Stimulated activated naive B cell treated with anti-CD40 and anti-IgM and Interleukin-4, amounts not matched to agents 10 μg/mL and 1 μg/mL and 100 μg/mL, for 72 hours (primary cell): Measurements from ENCODE around the gene GCN1.
"Not testable (repeated sequence)": the region's sequence is repeated elsewhere in the genome, so short reads cannot be mapped to it uniquely, and the experiment has no call there.

ENCODE experiments used
- ATAC-seq, 2 donors: fragments of 150-1000 bp; cut with Tn5 transposase; replicated peaks; 2 replicates each; pipeline ENCODE4 v1.10.0; 2021; ENCODE audit warnings: moderate library complexity in 1 of 2
- DNase-seq: peaks from one replicate; pipeline ENCODE4 v3.0.0; 2021
- H3K27ac Mint-ChIP-seq: one replicate; pipeline ENCODE4 v1.8.0; 2022; ENCODE audit warnings: mild to moderate bottlenecking, mixed read lengths
- H3K27me3 Mint-ChIP-seq, 2 donors: one replicate each; pipeline ENCODE4 v1.8.0; 2022; ENCODE audit warnings: mixed read lengths in 2 of 2
- H3K36me3 Mint-ChIP-seq, 2 donors: one replicate each; pipeline ENCODE4 v1.8.0; 2022; ENCODE audit warnings: mixed read lengths in 2 of 2, mild to moderate bottlenecking in 1 of 2
- H3K4me1 Mint-ChIP-seq, 2 donors: one replicate each; pipeline ENCODE4 v1.8.0; 2022; ENCODE audit warnings: mixed read lengths in 2 of 2, mild to moderate bottlenecking in 1 of 2
- H3K4me3 Mint-ChIP-seq, 2 donors: one replicate each; pipeline ENCODE4 v1.8.0; 2022; ENCODE audit warnings: mild to moderate bottlenecking in 2 of 2, mixed read lengths in 2 of 2, moderate library complexity in 1 of 2
- H3K9me3 Mint-ChIP-seq, 2 donors: one replicate each; pipeline ENCODE4 v1.8.0; 2022; ENCODE audit warnings: mixed read lengths in 2 of 2, mild to moderate bottlenecking in 1 of 2

Gene GCN1

DNA sequence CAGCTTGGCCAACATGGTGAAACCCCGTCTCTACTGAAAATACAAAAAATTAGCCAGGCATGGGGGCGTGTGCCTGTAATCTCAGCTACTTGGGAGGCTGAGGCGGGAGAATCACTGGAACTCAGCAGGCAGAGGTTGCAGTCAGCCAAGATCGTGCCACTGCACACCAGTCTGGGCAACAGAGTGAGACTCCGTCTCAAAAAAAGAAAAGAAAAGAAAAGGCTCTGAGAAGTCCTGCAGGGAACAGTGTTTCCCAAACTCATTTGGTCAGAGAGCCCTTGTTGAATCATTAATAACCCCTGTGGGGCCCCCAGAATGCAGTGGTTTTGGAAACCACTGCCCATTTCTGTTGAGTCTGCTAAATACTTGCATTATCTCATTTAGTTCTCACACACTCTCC is 18.7 kb upstream of the GCN1 start:
- not testable (repeated sequence) for DNase-seq, H3K9me3 Mint-ChIP-seq, H3K27me3 Mint-ChIP-seq, H3K4me3 Mint-ChIP-seq, ATAC-seq
- H3K4me1 Mint-ChIP-seq = peaks cover 2 to 12% of the 10 kb centered on the region in 2 donors
- peaks cover 20 to 31% of the 10 kb centered on the region in 2 donors for H3K36me3 Mint-ChIP-seq
- peak overlapping the region; percentile 14 for H3K27ac Mint-ChIP-seq

DNA sequence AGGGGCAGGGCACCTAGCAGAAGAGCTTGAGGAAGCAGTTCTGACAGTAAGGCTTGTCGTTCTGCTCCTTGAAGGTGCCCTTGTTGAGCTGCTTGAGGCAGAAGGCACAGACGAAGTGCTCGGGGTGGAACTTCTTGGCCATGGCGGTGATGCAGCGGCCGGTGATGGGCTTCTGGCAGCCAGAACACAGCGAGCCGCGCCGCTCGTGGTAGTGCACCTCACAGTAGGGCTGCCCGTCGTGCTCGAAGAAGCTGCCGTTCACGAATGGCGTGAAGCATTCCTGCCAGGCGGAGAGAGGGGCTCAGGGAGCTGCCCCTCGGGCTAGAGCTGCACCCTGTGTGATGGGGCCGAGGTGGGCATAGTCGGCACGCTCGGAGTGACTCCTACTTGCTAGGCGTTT is 17.8 kb upstream of the GCN1 start:
- H3K4me1 Mint-ChIP-seq = peaks cover 2 to 12% of the 10 kb centered on the region in 2 donors
- no peaks in the 10 kb centered on the region for H3K9me3 Mint-ChIP-seq
- no peak overlapping the region for H3K4me3 Mint-ChIP-seq
- no peak overlapping the region for H3K27ac Mint-ChIP-seq
- peaks cover 20 to 32% of the 10 kb centered on the region in 2 donors for H3K36me3 Mint-ChIP-seq
- no peak for DNase-seq
- peaks cover 0 to 7% of the 10 kb centered on the region in 2 donors for H3K27me3 Mint-ChIP-seq
- no peak for ATAC-seq

DNA sequence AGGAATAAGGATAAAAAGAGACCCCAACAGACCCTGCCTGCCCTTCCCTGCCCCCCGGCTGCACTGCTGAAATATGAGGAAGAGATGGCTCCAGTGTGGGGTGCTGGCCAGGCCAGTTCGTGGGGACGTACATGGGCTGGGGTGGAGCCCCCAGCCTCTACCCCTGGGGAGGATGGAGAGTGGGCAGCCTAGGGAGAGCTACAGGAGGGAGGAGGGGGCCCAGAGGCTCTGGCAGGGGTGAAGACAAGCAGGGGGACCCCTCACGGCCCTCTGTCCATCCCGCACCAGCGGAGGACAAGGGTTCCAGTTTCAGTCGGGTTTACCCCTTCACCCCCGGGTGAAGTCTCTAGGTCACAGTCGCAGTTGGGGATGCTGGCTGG is 17.4 kb upstream of the GCN1 start:
- Mint-ChIP-seq H3K9me3 (no peaks in the 10 kb centered on the region), H3K27me3 (peaks cover 0 to 7% of the 10 kb centered on the region in 2 donors), H3K36me3 (peaks cover 20 to 35% of the 10 kb centered on the region in 2 donors), H3K4me1 (peaks cover 2 to 12% of the 10 kb centered on the region in 2 donors), H3K4me3 (no peak overlapping the region), H3K27ac (no peak overlapping the region)
- DNase-seq = no peak
- ATAC-seq = no peak

DNA sequence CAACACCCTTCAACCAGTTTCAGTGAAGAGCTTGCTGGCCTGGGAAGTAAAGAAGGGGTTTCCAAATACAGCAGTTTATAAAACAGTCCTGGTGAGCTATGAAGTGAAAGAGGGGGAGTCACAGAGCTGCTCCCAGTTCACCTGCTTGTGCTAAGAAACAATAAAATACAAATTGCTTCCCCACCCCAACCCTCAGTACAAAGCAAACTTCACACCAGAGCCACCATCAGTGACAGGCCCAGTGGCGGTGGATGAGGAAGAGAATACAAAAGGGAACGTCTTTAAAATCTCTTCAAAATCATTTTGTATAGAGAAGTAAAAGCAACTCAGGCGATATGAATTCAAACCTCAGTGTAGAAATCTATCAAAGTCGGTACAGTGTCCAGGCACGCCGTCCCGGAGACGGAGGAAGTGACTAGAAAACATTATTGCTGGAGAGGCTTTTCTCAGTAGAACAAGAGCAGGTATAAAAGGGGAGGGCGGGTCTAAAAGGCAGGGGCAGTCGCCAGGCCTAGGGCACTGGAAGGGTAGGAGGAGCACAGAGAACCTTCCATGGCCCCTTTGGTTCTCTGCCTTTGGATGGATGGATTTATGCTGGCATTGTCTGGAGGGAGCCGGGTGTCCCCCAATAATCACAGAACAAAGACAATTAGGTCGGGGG is 16.9 kb upstream of the GCN1 start:
- H3K4me3 Mint-ChIP-seq = no peak overlapping the region
- peaks cover 24 to 39% of the 10 kb centered on the region in 2 donors for H3K36me3 Mint-ChIP-seq
- H3K27me3 Mint-ChIP-seq = peaks cover 0 to 7% of the 10 kb centered on the region in 2 donors
- H3K4me1 Mint-ChIP-seq = peaks cover 2 to 12% of the 10 kb centered on the region in 2 donors
- H3K27ac Mint-ChIP-seq = no peak overlapping the region
- no peaks in the 10 kb centered on the region for H3K9me3 Mint-ChIP-seq
- no peak for DNase-seq
- ATAC-seq = no peak

DNA sequence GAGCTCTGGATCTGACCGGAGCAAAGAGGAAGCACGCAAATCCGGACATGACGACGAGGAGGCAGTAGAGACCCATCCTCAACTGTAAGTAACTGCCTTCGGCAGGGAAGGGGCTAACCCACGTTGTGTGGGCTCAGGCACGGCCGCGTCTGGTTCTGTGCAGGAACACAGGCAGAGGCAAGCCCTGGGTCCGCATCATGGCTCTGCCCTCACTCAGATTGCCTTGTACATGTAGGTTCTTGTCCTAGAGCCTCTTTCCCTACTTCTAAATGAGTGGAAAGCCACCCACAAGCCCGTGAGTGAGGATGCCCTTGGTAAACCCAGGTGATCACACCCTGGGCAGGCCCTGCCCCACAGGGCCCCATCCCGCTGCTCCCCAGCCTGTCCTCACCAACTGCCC is 15.3 kb upstream of the GCN1 start:
- peaks cover 28 to 43% of the 10 kb centered on the region in 2 donors for H3K36me3 Mint-ChIP-seq
- peaks cover 2 to 12% of the 10 kb centered on the region in 2 donors for H3K4me1 Mint-ChIP-seq
- ATAC-seq (no peak), DNase-seq (no peak)
- H3K27me3 Mint-ChIP-seq = no peaks in the 10 kb centered on the region
- no peak overlapping the region for H3K4me3 Mint-ChIP-seq
- no peaks in the 10 kb centered on the region for H3K9me3 Mint-ChIP-seq
- H3K27ac Mint-ChIP-seq = no peak overlapping the region

DNA sequence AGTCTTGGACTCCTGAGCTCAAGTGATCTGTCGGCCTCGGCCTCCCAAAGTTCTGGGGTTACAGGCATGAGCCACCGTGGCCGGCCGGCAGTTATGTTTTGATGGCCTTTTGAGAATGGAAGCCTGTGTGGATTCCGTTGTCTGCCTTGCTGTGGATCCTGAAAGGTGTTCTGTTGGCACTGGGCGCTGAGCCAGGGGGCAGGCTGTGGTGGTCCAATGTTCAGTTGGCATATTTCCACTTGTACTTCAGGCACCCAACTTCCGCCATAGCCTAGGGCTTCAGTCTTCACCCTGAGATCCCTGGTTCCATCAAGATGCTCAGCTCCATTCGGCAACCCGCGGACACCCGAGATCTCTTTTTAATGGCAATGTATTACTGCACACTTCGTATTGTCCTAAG is 12.7 kb upstream of the GCN1 start:
- DNase-seq (no peak), ATAC-seq (no peak)
- peaks cover 2 to 16% of the 10 kb centered on the region in 2 donors for H3K4me1 Mint-ChIP-seq
- no peak overlapping the region for H3K27ac Mint-ChIP-seq
- no peaks in the 10 kb centered on the region for H3K9me3 Mint-ChIP-seq
- peaks cover 22 to 30% of the 10 kb centered on the region in 2 donors for H3K36me3 Mint-ChIP-seq
- no peaks in the 10 kb centered on the region for H3K27me3 Mint-ChIP-seq
- no peak overlapping the region for H3K4me3 Mint-ChIP-seq

DNA sequence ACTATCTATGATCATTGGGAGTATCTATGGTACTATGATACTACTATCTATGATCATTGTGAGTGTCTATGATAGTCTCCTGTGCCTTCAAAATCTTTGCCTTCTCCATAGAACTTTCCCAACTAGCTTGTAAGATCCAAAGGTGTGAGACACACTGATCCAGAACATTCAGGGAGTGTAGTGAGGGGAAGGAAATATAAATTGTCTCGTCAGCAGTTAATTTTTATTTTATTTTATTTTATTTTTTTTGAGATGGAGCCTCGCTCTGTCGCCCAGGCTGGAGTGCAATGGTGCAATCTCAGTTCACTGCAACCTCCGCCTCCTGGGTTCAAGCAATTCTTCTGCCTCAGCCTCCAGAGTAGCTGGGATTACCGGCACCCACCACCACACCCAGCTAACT is 12.3 kb upstream of the GCN1 start:
- ATAC-seq, H3K4me3 Mint-ChIP-seq, DNase-seq, H3K27me3 Mint-ChIP-seq, H3K27ac Mint-ChIP-seq, H3K9me3 Mint-ChIP-seq: not testable (repeated sequence)
- Mint-ChIP-seq H3K4me1 (peaks cover 2 to 19% of the 10 kb centered on the region in 2 donors), H3K36me3 (peaks cover 18 to 27% of the 10 kb centered on the region in 2 donors)

DNA sequence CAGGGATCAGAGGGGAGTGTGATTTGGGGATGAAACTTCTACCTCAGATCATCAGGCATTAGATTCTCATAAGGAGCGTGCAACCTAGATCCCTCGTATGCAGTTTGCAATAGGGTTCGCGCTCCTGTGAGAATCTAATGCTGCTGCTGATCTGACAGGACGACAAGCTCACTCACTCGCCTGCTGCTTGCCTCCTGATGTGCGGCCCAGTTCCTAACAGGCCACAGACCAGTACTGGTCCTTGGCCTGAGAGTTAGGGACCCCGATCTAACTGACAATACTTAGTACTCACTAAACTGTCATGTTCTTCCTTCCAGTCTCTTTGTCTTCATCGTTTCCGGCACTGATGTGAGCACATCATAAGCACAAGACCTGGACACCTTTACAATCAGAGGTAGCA is 11.7 kb upstream of the GCN1 start:
- no peak overlapping the region for H3K27ac Mint-ChIP-seq
- no peak for ATAC-seq
- DNase-seq = no peak
- H3K9me3 Mint-ChIP-seq = no peaks in the 10 kb centered on the region
- H3K4me3 Mint-ChIP-seq = no peak overlapping the region
- H3K36me3 Mint-ChIP-seq = peaks cover 12 to 23% of the 10 kb centered on the region in 2 donors
- H3K27me3 Mint-ChIP-seq = no peaks in the 10 kb centered on the region
- H3K4me1 Mint-ChIP-seq = peaks cover 2 to 14% of the 10 kb centered on the region in 2 donors

DNA sequence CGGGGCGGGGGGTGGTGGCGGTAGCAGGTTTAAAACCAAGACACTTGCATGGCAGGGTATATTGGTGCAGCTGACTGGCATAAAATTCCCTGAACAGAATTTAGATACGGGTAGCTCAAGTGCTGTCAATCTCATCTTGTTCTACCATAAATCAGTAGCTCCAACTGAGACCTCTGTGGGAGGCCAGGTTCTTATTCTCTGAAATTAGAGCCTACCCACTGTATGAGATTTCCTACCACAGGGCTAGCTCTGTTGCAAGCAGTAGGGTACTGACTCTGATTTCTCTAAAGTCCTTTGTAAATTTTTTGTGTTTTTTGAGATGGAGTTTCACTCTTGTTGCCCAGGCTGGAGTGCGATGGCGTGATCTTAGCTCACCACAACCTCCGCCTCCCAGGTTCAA is 9.7 kb upstream of the GCN1 start:
- Mint-ChIP-seq H3K4me3 (no peak overlapping the region), H3K4me1 (peaks cover 6 to 22% of the 10 kb centered on the region in 2 donors), H3K9me3 (no peaks in the 10 kb centered on the region), H3K27me3 (no peaks in the 10 kb centered on the region), H3K36me3 (peaks cover 22 to 34% of the 10 kb centered on the region in 2 donors), H3K27ac (no peak overlapping the region)
- no peak for DNase-seq
- no peak for ATAC-seq

DNA sequence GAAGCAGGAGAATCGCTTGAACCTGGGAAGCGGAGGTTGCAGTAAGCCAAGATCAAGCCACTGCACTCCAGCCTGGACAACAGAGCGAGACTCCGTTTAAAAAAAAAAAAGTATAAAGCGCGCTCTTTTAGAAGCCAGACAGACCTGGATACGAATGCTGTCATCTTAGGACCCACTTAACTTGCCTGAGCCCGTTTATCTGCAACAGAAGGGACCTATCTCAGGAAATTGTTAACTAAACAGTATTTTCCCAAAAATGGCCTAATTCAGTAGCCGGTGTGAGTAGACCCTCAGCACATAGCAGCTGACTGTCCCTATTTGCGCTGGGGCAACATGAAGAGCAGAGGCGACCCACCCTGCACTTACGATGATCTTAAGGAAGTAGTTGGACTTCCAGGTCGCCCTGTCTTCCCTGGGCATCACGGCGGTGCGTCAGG is 5.9 kb upstream of the GCN1 start:
- H3K4me1 Mint-ChIP-seq = peaks cover 24 to 48% of the 10 kb centered on the region in 2 donors
- H3K36me3 Mint-ChIP-seq = peaks cover 35 to 43% of the 10 kb centered on the region in 2 donors
- H3K4me3 Mint-ChIP-seq = peak overlapping the region; percentile 87 to 96
- no peaks in the 10 kb centered on the region for H3K9me3 Mint-ChIP-seq
- H3K27ac Mint-ChIP-seq = peak overlapping the region; percentile 100
- no peak for DNase-seq
- ATAC-seq = no peak
- H3K27me3 Mint-ChIP-seq = no peaks in the 10 kb centered on the region

DNA sequence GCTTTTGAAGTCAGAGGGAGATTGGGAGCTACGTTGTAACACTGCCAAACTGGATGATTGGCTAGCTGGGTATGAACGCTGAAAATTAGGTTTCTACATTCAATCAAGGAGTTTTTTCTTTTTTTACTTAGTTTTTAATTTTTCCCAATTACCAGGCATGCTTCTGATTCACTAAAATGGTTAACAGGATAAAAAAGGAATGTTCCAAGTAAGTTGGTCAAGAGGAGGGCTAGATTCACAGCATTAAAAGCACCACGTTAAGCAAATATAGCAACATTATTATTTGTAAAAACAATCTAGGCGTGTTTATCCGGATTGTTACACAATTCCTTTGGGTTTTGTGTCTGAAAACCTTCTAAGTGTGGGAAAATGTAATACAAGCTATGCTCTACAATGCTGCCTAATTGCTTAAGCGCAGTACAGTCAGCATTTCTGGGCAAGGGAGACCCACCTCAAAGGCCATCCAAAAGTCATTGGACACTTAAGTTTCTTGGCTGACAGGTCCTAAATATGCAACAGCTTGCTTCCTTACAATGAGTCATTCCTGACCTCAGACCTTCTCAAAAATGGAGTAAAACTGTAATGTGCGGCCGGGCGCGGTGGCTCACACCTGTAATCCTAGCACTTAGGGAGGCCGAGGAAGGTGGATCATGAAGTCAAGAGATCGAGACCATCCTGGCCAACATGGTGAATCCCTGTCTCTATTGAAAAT is 5.2 kb upstream of the GCN1 start:
- H3K4me3 Mint-ChIP-seq = peak overlapping the region; percentile 87 to 96
- no peaks in the 10 kb centered on the region for H3K27me3 Mint-ChIP-seq
- H3K9me3 Mint-ChIP-seq = no peaks in the 10 kb centered on the region
- DNase-seq (no peak), ATAC-seq (no peak)
- H3K27ac Mint-ChIP-seq = peak overlapping the region; percentile 100
- H3K4me1 Mint-ChIP-seq = peaks cover 29 to 55% of the 10 kb centered on the region in 2 donors
- peaks cover 38 to 46% of the 10 kb centered on the region in 2 donors for H3K36me3 Mint-ChIP-seq

DNA sequence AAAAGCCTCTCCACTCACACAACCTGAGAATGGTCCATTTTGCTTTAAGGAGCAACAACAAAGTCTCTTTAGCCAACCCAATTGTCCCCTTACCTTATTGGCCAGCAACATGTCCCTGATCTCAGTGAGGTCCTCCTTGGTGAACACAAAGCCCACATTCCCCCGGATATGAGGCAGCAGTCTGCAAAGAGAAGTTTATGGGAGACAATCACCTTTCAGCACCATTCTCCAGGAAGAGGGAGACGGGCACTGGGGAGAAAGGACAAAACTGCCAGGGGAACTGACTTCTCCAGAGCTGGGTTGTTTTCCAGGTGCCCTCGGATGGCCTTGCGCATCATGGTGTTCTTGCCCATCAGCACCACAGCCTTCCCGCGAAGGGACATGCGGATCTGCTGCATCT is 4.5 kb upstream of the GCN1 start:
- H3K36me3 Mint-ChIP-seq = peaks cover 38 to 46% of the 10 kb centered on the region in 2 donors
- no peaks in the 10 kb centered on the region for H3K27me3 Mint-ChIP-seq
- no peak for DNase-seq
- ATAC-seq = no peak
- peaks cover 29 to 55% of the 10 kb centered on the region in 2 donors for H3K4me1 Mint-ChIP-seq
- H3K27ac Mint-ChIP-seq = peak overlapping the region; percentile 100
- H3K9me3 Mint-ChIP-seq = no peaks in the 10 kb centered on the region
- H3K4me3 Mint-ChIP-seq = peak overlapping the region; percentile 87 to 96

DNA sequence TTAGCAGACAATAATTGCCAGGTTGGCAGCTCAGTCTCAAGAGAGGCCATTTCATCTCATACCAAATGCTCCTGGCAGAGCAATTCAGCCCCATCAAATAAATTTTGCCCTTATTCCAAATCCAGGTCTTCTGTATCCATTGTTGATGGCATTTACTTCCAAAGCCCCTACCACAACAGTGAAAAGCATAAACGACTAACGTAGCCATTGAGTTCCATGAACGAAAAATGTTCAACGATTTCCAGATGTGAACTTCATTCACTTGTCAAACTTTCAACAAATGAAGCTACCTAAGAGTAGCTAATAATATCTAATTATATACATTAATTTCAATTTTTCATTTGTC is 3.0 kb upstream of the GCN1 start:
- DNase-seq = no peak
- H3K27ac Mint-ChIP-seq = peak overlapping the region; percentile 25
- no peaks in the 10 kb centered on the region for H3K9me3 Mint-ChIP-seq
- ATAC-seq = no peak
- peak overlapping the region; percentile 46 to 52 for H3K4me3 Mint-ChIP-seq
- no peaks in the 10 kb centered on the region for H3K27me3 Mint-ChIP-seq
- H3K36me3 Mint-ChIP-seq = peaks cover 38 to 46% of the 10 kb centered on the region in 2 donors
- H3K4me1 Mint-ChIP-seq = peaks cover 29 to 59% of the 10 kb centered on the region in 2 donors

DNA sequence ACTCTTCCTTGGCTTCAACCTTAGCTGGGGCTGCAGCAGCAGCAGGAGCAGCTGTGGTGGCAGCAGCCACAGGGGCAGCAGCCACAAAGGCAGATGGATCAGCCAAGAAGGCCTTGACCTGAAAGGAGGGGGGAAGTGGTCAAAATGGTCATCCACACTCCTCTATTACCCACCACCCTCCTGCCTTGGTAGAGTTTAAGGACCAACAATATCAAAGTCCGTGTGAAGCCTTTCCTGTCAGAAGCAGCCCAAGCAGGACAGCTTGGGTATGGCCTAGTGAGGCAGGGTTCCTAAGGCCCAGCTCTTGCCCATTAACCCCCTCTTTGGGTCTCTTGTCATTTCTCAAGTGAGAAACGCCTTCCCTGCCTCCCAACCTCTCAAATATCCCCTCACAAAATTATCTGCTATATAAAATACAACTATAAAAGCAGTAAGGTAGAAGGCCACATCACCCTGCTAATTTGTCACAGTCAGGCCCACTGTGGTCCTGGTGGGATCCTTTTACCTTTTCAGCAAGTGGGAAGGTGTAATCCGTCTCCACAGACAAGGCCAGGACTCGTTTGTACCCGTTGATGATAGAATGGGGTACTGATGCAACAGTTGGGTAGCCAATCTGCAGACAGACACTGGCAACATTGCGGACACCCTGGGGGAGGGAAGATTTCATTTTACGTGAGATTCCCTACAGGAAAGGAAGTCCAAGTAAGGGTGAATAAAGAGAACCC is 2.5 kb upstream of the GCN1 start:
- ATAC-seq, H3K27me3 Mint-ChIP-seq, H3K9me3 Mint-ChIP-seq, DNase-seq: not testable (repeated sequence)
- Mint-ChIP-seq H3K36me3 (peaks cover 38 to 51% of the 10 kb centered on the region in 2 donors), H3K27ac (peak overlapping the region; percentile 91), H3K4me3 (peak overlapping the region; percentile 52 to 57), H3K4me1 (peaks cover 33 to 59% of the 10 kb centered on the region in 2 donors)
